Astrocyte (in vitro differentiated cells and primary cell): ENCODE measurements around the gene HEATR1. TPM values are rescaled to one million over a fixed set of nuclear protein-coding genes. Genes with fewer than 3 reads are reported as not detected.

ENCODE experiments used
- DNase-seq: peaks from one replicate; pipeline ENCODE4 v3.0.0-alpha.2; 2010; ENCODE audit warnings: low read depth
- FAIRE-seq: peaks from 2 replicates; lab custom pipeline; 2011; peaks lifted over from hg19 to GRCh38; lab: Jason Lieb, UNC
- H2AFZ ChIP-seq: 2 replicates; pipeline ENCODE4 v1.6.0; 2012; ENCODE audit warnings: low read depth, low read length, inconsistent platforms
- H3K27ac ChIP-seq: 2 replicates; pipeline ENCODE4 v1.5.1; 2011; ENCODE audit warnings: low read depth, low read length, inconsistent platforms
- H3K27me3 ChIP-seq: 2 replicates; pipeline ENCODE4 v1.6.0; 2011; ENCODE audit warnings: low read length, inconsistent platforms; ENCODE audit not compliant: insufficient read depth
- H3K36me3 ChIP-seq: 2 replicates; pipeline ENCODE4 v1.5.1; 2011; ENCODE audit warnings: low read length, inconsistent platforms; ENCODE audit not compliant: insufficient read depth
- H3K4me1 ChIP-seq: 2 replicates; pipeline ENCODE4 v1.5.1; 2011; ENCODE audit warnings: low read length, inconsistent platforms; ENCODE audit not compliant: insufficient read depth
- H3K4me2 ChIP-seq: 2 replicates; pipeline ENCODE4 v1.6.0; 2012; ENCODE audit warnings: low read length, inconsistent platforms
- H3K4me3 ChIP-seq: 2 replicates; pipeline ENCODE4 v1.5.1; 2011; ENCODE audit warnings: low read depth, mild to moderate bottlenecking, low read length, inconsistent platforms; ENCODE audit not compliant: insufficient read depth
- H3K79me2 ChIP-seq: 2 replicates; pipeline ENCODE4 v1.6.0; 2012; ENCODE audit warnings: mild to moderate bottlenecking, low read length, inconsistent platforms; ENCODE audit not compliant: insufficient read depth
- H3K9ac ChIP-seq: 2 replicates; pipeline ENCODE4 v1.6.0; 2012; ENCODE audit warnings: mild to moderate bottlenecking, low read length, inconsistent platforms
- H3K9me3 ChIP-seq: 2 replicates; pipeline ENCODE4 v1.5.1; 2012; ENCODE audit warnings: low read depth, mild to moderate bottlenecking, low read length, inconsistent platforms; ENCODE audit not compliant: insufficient read depth
- H4K20me1 ChIP-seq: 2 replicates; pipeline ENCODE4 v1.6.0; 2012; ENCODE audit warnings: low read length, inconsistent platforms; ENCODE audit not compliant: insufficient read depth
- H3K27ac Mint-ChIP-seq: one replicate; pipeline ENCODE4 v1.8.0; 2021; ENCODE audit warnings: mild to moderate bottlenecking, mixed read lengths; ENCODE audit not compliant: unreplicated experiment
- H3K27me3 Mint-ChIP-seq: one replicate; pipeline ENCODE4 v1.8.0; 2021; ENCODE audit warnings: low read depth, mixed read lengths; ENCODE audit not compliant: unreplicated experiment
- H3K36me3 Mint-ChIP-seq: one replicate; pipeline ENCODE4 v1.8.0; 2021; ENCODE audit warnings: low read depth, mixed read lengths; ENCODE audit not compliant: unreplicated experiment
- H3K4me1 Mint-ChIP-seq: one replicate; pipeline ENCODE4 v1.8.0; 2021; ENCODE audit warnings: low read depth, mixed read lengths; ENCODE audit not compliant: unreplicated experiment
- H3K4me3 Mint-ChIP-seq: one replicate; pipeline ENCODE4 v1.8.0; 2021; ENCODE audit warnings: mild to moderate bottlenecking, moderate library complexity, mixed read lengths; ENCODE audit not compliant: unreplicated experiment
- H3K9me3 Mint-ChIP-seq: one replicate; pipeline ENCODE4 v1.8.0; 2021; ENCODE audit warnings: mild to moderate bottlenecking, mixed read lengths; ENCODE audit not compliant: unreplicated experiment
- CTCF ChIP-seq: IDR thresholded peaks from 2 replicates; pipeline ENCODE4 v1.5.1; 2011; ENCODE audit warnings: low read depth, mild to moderate bottlenecking, inconsistent platforms, low read length, moderate library complexity; ENCODE audit not compliant: insufficient read depth
- EZH2 ChIP-seq: IDR thresholded peaks from 2 replicates; pipeline ENCODE4 v1.6.1; 2012; ENCODE audit warnings: mild to moderate bottlenecking, low read length, inconsistent platforms; ENCODE audit not compliant: insufficient read depth
- total RNA-seq: library from RNA; stranded (reverse); gene quantifications from 2 replicates; pipeline ENCODE4 v1.2.1, GENCODE V29; 2021

HEATR1 gene
- total RNA-seq, 1 donor from 2014 or later: 43.3 TPM

GRCh38 chr1:236618507-236618906 lies 14.2 kb upstream of the HEATR1 start:
- DNase-seq: no peak
- H4K20me1 ChIP-seq: no peaks in the 10 kb centered on the region
- H3K27me3 ChIP-seq: no peaks in the 10 kb centered on the region
- H3K36me3 ChIP-seq: no peaks in the 10 kb centered on the region
- no peaks in the 10 kb centered on the region for H3K79me2 ChIP-seq
- H3K27me3 Mint-ChIP-seq: no peaks in the 10 kb centered on the region
- H2AFZ ChIP-seq: no peak overlapping the region
- no peaks in the 10 kb centered on the region for H3K4me1 Mint-ChIP-seq
- peaks cover 14% of the 10 kb centered on the region for H3K9me3 Mint-ChIP-seq
- H3K27ac Mint-ChIP-seq: no peak overlapping the region
- no peak overlapping the region for H3K4me3 Mint-ChIP-seq
- H3K36me3 Mint-ChIP-seq: no peaks in the 10 kb centered on the region
- H3K4me1 ChIP-seq: no peaks in the 10 kb centered on the region
- H3K9ac ChIP-seq: no peak overlapping the region
- H3K9me3 ChIP-seq: peaks cover 10% of the 10 kb centered on the region
- no peak overlapping the region for H3K4me2 ChIP-seq
- FAIRE-seq: no peak
- no peak for TF ChIP-seq EZH2
- no peak for TF ChIP-seq CTCF
- H3K4me3 ChIP-seq: no peak overlapping the region
- H3K27ac ChIP-seq: no peak overlapping the region

DNA sequence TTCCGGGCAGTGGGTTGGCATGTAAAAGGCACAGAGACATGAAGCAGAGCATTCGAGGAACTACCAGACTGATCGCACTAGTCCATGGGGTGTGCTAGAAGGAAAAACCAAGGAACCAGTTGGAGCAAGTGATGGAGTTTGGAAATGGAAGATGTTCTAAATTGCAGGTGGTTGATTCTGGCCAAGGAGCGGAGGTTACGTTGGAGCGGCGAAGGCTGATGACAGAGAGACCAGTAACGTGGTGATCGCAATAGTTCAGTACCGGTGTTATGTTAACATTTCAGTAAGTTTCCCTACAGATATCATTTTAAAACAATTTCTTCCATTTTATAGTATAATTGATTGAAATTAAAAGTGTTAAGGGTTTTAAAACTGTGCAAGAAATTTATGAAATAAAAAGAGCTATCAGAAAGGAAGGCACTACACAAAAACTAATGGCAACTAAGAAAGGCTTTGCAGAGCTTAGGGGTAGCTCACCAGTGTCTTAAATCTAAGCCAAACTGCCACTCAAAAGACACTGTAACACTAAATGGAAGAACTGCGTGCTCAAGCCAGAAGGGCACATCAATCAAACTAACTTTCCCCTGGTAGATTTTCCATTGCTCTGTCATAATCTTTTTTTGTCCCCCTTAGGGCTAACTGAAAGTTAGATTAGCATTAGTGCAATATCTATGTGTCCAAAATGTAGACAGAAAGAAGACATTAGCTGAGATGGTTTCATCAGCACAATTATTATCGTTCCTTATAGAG lies 11.3 kb upstream of the HEATR1 start:
- H3K27ac ChIP-seq: no peak overlapping the region
- no peaks in the 10 kb centered on the region for H3K27me3 ChIP-seq
- no peaks in the 10 kb centered on the region for H3K9me3 Mint-ChIP-seq
- H2AFZ ChIP-seq: no peak overlapping the region
- no peaks in the 10 kb centered on the region for H3K36me3 Mint-ChIP-seq
- H3K27me3 Mint-ChIP-seq: no peaks in the 10 kb centered on the region
- H3K9me3 ChIP-seq: no peaks in the 10 kb centered on the region
- no peaks in the 10 kb centered on the region for H3K4me1 Mint-ChIP-seq
- H3K79me2 ChIP-seq: no peaks in the 10 kb centered on the region
- no peaks in the 10 kb centered on the region for H3K4me1 ChIP-seq
- no peaks in the 10 kb centered on the region for H3K36me3 ChIP-seq
- no peak overlapping the region for H3K9ac ChIP-seq
- DNase-seq (no peak), FAIRE-seq (no peak)
- no peak overlapping the region for H3K27ac Mint-ChIP-seq
- no peaks in the 10 kb centered on the region for H4K20me1 ChIP-seq
- no peak for TF ChIP-seq EZH2
- TF ChIP-seq CTCF: no peak
- H3K4me3 Mint-ChIP-seq: no peak overlapping the region
- no peak overlapping the region for H3K4me2 ChIP-seq
- H3K4me3 ChIP-seq: no peak overlapping the region

- Histone ChIP-seq H4K20me1 (no peaks in the 10 kb centered on the region), H3K27me3 (no peaks in the 10 kb centered on the region), H3K27ac (no peak overlapping the region), H3K9me3 (no peaks in the 10 kb centered on the region), H2AFZ (no peak overlapping the region), H3K4me2 (no peak overlapping the region), H3K79me2 (no peaks in the 10 kb centered on the region), H3K36me3 (no peaks in the 10 kb centered on the region), H3K4me1 (no peaks in the 10 kb centered on the region), H3K9ac (no peak overlapping the region), H3K4me3 (no peak overlapping the region)
- H3K36me3 Mint-ChIP-seq: no peaks in the 10 kb centered on the region
- no peak overlapping the region for H3K27ac Mint-ChIP-seq
- no peak for FAIRE-seq
- DNase-seq: no peak
- no peaks in the 10 kb centered on the region for H3K4me1 Mint-ChIP-seq
- no peaks in the 10 kb centered on the region for H3K27me3 Mint-ChIP-seq
- H3K9me3 Mint-ChIP-seq: no peaks in the 10 kb centered on the region
- H3K4me3 Mint-ChIP-seq: no peak overlapping the region
- TF ChIP-seq EZH2 (no peak), CTCF (no peak)
Observed at GRCh38 chr1:236612349-236612748, 8.0 kb upstream of the HEATR1 start.
